Measurements from ENCODE around the gene ABHD12.

ABHD12 gene

GRCh38 chr20:25287631-25288290 lies 102.9 kb downstream of the ABHD12 start:
- no peak for DNase-seq

DNA sequence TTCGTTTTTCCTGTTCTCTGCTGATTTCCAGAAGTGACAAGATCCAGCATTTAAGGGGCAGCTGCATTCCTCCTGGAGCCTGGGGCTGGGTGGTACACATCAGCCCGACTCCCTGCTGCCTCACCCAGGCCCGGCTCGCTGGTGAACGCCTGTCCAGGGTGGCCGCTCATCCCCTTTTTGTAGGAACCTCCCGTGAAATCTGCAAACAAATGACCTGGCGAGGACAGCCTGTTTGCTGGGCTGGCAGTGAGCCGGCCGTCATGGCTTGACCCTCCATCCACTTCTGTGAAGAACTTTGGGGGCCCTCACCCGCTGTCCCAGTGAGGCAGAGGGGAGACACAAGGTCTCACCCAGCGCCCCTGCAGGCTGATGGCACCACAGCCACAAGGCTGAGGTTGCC lies 103.7 kb downstream of the ABHD12 start:
- DNase-seq: no peak

- no peak for DNase-seq
These were observed 104.5 kb downstream of the ABHD12 start for GRCh38 chr20:25285856-25286798.

DNA sequence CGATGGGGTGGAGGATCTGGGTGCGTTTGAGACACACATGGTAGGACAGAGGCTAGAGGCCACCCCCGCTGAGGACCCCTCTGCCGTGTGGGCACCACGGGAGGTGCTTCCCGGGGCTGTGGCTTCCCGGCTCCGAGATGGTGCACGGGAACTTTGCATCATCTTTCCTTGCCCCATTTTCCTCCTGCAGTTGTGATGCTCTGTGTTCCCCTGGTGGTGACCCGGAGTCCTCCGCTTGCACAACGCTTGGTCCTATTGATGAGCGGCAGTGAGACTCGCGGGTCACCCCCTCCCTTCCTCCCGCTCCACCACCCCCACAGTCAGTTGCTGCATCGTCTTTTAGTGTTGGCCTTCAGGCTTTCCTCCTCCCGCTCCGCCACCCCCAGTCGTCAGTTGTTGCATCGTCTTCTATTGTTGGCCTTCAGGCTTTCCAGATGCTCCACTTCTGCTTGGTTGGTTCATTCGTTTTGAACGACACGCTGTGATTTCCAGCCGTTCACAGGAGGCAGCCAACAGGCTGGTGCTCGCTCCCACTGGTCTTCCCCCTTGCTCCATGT lies 105.5 kb downstream of the ABHD12 start:
- no peak for DNase-seq

- DNase-seq: no peak
These were observed 106.5 kb downstream of the ABHD12 start for GRCh38 chr20:25284131-25284601.

- no peak for DNase-seq
These were observed 107.2 kb downstream of the ABHD12 start for GRCh38 chr20:25283221-25283951.

DNA sequence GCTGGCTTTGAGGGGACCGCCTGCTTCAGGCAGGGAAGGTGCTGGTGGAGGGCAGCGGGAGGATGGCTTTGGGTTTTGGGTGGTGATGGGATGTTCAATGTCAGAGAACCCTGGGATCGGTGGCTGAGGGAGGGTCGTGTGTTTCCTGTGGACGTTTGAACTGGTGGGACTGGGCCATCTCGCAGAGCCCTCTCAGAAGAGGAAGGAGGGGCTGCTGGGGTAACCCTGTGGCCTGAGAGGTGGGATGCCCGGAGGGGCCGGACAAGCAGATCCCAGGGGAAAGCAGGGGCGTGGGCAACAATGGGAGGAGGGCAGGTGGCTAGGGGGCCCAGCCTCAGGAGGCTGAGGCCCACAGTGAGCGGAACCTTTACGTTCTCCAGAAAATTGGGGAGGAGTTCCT lies 107.8 kb downstream of the ABHD12 start:
- no peak for DNase-seq

DNA sequence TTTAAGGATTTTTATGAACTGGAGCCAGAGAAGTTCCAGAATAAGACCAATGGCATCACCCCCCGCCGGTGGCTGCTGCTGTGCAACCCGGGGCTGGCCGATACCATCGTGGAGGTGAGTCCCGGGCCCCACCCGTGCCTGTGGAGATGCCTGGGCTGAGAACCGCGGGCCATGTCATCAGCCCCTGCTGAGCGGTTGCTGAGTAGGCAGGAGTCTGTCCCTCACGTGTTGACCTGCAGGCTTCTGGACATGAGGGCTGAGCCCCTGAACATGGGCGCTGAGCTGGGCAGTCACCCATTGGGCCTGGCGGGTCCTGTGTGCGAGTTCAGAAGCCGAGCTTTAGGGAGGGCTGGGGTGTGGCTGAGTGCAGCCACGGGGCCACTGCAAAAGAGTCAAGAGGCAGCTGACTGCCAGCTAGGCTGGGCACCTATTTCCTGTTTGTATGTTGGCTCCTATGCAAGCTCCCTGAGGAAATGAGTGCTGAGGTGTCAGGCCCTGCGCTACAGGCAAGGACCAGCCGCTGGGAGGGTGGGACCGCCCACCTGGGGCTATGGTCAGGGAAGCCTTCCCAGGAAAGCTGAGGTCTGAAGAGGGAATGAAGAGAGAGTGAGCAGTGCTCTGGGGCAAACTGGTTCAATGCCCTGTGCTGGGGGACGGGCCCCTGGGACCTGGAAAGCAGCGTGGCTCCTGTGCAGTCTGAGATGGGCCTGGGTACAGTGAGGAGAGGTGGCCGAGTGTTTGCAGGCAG lies 108.4 kb downstream of the ABHD12 start:
- no peak for DNase-seq

DNA sequence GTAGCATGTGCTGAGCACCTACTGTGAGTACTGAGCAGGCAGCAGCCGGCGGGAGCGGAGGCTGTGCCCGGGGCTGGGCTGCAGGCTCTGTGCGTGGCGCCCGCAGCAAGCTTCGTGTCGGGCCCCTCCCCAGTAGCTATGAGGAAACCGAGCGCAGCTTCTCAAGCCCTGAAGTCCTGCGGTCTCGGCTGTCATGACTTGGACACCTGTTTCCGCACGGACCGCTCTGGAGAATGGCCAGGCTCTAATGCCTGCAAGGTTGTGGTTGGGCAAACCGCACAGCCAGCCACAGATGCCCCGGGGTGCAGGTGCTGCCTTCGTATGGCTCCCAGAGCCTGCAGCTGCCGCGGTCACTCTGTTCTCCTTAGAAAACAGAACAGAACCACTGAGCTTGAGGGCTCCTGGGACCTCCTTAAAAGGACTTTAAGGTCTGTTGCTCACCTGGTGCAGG lies 109.1 kb downstream of the ABHD12 start:
- DNase-seq: no peak

- no peak for DNase-seq
These were observed 109.8 kb downstream of the ABHD12 start for GRCh38 chr20:25280574-25281535.

GRCh38 chr20:25280051-25280573 lies 110.5 kb downstream of the ABHD12 start:
- DNase-seq: no peak

GRCh38 chr20:25279403-25279802 lies 111.2 kb downstream of the ABHD12 start:
- DNase-seq: no peak

DNA sequence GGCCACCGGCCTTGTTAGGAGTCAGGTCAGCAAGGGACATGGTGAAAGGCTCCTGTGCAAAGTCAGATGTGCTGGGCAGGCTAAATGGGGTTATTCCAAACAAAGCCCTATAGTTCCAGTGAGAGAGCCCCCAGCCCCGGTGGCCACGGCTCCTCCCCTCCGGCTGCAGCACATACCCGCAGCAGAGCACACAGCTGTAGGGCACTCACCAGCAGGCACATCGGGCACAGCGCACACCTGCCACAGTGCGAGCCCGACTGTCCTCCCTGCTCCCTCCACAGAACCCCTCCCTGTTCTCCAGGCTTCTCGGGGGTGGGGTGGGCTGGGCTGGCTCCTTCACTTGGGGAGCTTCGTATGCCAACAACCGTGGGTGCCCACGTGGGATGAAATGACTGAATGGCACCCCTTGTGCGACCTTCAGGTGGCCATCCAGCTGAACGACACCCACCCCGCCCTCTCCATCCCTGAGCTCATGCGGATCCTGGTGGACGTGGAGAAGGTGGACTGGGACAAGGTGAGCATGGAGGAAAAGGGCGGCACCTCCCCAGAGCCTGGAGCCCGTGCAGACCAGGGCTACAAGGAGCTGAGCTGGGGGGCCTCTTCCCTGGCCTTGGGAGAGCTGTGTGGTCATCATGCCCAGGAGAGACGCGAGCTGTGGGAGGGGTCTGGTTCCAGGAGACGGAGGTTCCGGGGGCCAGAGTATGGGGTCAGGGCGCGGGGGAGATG lies 111.8 kb downstream of the ABHD12 start:
- no peak for DNase-seq

- no peak for DNase-seq
These were observed 112.6 kb downstream of the ABHD12 start for GRCh38 chr20:25277941-25278521.

DNA sequence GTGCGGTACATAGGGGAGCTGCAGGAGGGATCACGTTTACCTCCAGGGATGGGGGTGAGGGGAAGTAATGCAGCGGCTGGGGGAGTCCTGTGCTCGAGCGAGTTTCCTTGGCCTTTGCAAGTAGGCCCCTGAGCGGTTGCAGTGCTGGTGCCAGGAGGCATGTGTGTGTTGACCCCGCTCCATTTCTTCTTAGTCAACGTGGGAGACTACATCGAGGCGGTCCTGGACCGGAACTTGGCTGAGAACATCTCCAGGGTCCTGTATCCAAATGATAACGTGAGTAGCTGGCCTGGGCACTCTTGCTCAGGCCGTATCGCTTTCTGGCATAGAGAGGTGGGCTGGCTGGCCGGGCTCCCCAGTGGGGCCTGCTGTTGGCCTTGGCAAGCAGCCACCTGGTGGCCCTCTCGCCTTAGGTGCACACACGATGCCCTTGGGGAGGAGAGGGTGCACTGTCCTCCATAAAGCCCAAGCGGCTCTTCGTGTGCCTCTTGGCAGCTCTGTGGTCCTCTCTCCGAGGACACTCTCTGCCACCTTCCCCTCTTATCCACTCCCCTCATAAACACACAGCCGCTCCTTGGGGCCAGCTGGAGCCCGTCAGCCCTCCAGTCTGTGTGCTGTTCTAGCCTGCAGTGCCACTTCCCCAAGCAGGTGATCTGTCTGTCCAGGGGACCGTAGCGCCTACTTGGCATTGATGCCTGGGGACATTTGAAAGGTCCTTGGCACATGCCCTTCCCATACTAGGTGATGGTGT lies 113.4 kb downstream of the ABHD12 start:
- no peak for DNase-seq

DNA sequence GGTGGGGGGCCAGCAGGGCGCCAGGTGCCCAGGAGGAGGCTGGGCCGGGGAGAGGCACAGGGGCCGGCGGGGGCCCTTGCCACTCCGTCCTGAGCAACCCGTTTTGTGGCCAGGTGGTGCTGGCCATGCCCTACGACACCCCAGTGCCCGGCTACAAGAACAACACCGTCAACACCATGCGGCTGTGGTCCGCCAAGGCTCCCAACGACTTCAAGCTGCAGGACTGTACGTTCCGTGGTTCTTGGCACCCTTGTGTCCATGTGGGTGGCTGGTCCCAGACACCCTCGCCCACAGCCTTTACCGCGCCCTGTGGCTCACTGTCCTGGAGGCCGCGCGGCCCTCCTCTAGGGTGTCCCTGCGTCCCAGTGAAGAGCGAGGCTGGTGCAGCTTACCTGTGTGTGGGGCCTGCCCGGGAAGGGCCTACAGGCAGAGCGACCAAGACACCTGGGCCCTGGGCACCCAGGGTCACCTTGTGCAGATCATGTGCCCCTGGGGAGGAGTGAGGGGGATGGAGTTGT lies 114.0 kb downstream of the ABHD12 start:
- no peak for DNase-seq

GRCh38 chr20:25275813-25276532 lies 114.7 kb downstream of the ABHD12 start:
- DNase-seq: no peak

Data from AML-193 (cell line).